NCI-H82 treated with DMSO at 0.1 percent for 48 hours (cell line): ENCODE results near the gene ACYP2.

Experiments used
- DNase-seq: peaks from one replicate; lab custom pipeline; 2025; ENCODE audit not compliant: unreplicated experiment; lab: John Stamatoyannopoulos, UW

The ACYP2 gene

DNA sequence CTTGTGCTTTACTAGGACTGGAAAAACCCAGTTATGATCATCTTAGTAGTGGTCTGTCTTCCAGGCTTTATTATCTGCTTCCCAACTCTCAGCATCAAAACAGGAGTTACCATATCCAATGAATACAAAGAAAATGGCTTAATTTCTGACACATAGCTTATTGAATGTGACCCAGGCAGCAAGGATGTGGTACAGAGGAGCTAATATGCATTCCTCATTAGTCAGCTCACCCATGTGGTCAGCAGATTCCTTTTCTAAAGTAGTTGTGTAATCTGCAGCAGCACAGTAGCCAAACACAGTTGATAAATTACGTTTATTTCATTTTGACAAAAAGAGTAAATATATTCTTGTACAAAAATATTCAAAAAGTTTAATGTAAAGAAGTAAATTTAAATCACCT is 97.0 kb downstream of the ACYP2 start:
- DNase-seq: no peak

GRCh38 chr2:54213082-54213481 is 97.7 kb downstream of the ACYP2 start:
- DNase-seq: no peak

DNA sequence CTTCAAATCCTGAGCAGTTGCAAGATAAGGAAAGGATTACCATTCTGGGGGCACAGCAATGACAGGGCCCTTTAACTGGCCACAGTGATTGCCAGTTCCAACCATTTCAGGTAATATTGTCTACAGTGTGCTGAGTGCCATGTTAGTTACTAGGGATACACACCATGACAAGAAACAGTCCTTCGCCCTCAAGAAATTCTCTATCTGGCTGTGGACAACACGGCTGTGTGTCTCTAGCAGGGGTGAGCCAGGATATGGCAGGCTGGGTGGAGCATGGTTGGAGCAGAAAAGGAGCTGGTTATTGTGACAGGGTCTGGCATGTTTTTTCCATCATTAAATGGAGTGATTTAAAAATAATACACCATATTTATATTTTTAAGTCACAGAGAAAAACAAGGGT is 109.6 kb downstream of the ACYP2 start:
- no peak for DNase-seq

DNA sequence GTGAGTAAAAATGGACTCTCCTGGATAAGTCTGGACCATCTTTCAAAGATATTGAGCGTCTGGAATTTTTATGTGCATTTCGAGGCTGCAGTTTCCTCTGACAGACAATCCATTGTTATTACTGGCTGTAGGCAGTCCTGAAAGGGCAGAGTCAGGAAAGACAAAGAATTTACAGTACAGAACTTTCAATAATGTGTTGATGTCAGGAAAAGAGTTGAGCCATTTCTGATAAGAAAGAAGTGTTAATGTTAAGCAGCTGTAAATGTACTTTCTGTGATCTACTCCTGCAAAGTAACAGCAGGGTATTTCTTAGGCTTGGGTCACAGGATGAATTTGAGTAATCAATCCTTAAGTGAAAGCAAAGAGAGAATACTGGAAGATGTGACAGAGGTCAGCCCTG is 110.8 kb downstream of the ACYP2 start:
- DNase-seq: no peak

DNA sequence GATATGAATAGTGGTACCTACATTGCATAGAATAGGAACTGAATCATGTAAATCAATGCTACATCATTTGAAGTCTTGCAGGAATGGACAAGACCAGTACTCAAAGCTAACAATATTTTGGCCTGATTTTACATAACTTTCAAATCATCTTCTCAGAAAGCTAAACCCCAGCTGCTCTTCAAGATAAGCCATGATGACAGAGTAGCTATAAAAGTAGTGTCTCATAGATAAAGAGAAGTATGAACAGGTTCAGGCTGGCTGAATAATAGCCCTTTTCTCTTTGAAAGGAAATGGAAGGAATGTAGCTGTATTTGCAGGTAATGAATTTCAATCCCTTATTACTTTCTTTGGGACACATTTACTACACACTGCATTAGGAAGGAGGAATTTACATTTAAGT is 112.4 kb downstream of the ACYP2 start:
- no peak for DNase-seq

DNA sequence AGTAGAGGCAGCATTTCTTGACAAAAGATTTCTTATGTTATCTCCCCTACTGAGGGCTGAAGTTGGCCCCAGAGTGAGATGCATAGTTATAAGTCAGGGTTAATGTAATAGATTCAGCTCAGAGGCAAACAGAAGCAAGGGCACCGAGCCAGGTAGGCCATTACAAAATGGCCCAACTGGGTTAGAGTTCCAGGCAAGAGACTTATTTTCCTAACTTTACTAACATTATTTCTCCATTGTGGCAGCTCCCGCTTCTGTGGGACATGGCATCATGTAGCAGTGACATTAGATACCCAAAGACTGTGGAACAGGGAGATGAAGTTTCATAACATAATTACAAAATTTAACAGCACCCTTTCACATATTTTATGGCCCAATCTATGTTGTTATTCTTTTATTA is 113.5 kb downstream of the ACYP2 start:
- DNase-seq: no peak

DNA sequence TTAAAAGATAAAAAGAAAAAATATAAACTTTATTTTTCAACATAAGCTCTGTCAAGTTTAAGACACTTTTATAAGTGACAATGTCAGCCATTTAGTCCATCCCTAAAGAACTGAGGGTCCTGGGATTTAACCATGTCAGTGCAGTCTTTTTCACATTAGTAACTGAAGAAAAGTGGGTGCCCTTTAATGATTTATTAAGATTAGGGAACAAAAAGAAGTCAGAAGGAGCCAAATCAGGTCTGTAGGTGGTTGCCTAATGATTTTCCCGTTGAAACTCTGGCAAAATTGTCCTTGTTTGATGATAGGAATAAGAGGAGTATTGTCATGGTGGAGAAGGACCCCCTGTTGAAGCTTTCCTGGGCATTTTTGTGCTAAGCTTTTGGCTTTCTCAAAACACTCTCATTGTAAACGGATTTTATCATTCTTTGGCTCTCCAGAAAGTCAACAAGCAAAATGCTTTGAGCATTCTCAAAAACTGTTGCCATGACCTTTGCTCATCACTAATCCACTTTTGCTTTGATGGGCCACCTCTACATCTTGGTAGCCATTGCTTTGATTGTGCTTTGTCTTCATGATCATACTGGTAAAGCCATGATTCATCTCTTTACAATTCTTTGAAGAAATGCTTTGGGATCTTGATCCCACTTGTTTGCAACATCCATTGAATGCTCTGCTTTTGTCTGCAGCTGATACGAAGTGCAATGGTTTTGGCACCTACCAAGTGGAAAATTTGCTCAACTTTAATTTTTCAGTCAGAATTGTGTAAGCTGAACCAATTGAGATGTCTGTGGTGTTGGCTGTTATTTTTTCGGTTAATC is 118.6 kb downstream of the ACYP2 start:
- DNase-seq: no peak

DNA sequence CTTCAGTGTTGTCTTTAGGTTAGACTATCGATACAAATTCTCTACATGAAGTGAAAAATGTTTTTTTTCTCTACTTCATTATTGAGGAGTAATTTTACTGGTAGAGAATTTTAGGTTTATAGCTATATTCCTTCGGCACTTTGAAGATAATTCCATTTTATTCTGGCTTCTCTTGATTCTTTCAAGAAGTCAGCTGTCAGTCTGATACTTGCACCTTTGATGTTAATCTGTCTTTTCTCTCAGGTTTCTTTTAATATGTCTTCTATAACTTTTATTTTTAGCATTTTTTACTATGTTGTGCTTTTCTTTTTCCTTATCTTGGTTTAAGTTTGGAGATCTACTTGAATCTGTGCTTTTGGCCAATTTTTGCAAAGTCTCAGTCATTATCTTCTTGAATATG is 122.0 kb downstream of the ACYP2 start:
- DNase-seq: no peak

DNA sequence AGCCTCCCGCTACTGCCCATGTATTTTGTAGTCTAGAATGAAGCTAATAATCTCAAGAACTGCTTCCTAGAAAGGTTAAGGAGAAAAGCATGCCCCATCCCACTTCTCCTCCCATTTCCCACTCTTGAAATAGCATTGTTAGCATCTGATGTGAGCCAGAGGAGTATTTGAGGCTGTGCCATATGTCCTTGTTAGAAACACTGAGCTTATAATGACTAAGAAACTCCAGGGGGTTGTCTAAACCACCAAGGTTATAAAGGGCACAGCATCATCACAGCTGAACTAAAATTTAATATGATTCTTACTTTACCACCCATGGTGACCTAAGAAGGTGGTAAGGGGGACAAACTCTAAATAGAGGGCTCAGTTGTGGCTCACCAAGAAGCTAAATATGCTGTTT is 124.0 kb downstream of the ACYP2 start:
- DNase-seq: no peak

DNA sequence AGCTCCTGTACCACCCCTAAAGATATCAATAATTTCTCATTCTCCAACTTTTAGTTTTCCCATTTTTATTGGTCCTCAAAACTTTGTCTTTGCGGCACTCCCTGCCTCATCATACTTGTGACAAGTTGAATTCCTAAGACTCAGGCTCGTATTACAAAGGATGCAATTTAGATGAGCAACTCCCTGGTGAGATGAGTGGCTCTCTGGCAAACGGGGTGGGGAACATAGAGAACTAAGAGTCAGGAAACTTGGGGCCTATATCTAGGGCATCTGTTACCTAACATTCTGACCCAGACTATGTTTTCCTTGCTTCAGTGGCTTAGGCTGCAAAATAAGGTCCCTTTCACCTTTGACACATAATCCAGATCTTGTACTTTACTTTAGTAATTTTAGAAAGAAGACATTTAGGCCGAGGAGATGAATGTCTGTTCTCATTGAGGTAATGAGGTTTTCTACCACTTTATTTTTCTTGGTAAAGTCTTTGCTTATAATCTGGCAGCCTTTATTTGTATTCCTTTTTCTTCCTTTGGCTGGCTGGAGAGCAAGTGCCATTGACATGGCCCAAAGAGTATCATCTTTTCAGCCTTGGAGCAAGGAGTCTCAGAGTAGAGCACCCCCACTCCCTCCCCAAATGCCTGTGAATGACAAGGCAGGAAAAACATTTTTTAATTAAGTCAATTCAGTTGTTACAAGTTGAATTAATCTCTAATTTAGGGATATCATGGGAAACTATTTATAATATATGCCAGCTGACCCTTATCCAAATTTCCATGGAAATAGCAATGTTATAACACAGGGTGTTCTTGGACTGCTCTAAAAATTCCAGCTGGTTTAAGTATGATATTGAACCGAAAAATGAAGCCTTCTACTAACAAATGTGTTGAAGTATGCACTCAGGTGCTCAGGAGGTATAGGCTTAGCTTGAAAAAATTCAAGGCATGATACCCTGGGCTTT is 125.4 kb downstream of the ACYP2 start:
- DNase-seq: no peak

- no peak for DNase-seq
These were observed 131.7 kb downstream of the ACYP2 start for GRCh38 chr2:54247115-54247514.

- no peak for DNase-seq
These were observed 134.2 kb downstream of the ACYP2 start for GRCh38 chr2:54249629-54250028.

GRCh38 chr2:54254180-54254579 is 138.8 kb downstream of the ACYP2 start:
- DNase-seq: no peak

- DNase-seq: no peak
These were observed 140.0 kb downstream of the ACYP2 start for GRCh38 chr2:54255230-54256090.

GRCh38 chr2:54256091-54256694 is 140.8 kb downstream of the ACYP2 start, which contains the start of gene TSPYL6:
Gene TSPYL6, minus strand, starts transcription at chr2:54256229. Its CDS starts 78 bp downstream, at chr2:54256151.
- DNase-seq: no peak

GRCh38 chr2:54258166-54258565 is 142.8 kb downstream of the ACYP2 start:
- DNase-seq: no peak

- DNase-seq: no peak
These were observed 144.2 kb downstream of the ACYP2 start for GRCh38 chr2:54259413-54260240.

GRCh38 chr2:54260241-54260595 is 144.8 kb downstream of the ACYP2 start:
- no peak for DNase-seq

DNA sequence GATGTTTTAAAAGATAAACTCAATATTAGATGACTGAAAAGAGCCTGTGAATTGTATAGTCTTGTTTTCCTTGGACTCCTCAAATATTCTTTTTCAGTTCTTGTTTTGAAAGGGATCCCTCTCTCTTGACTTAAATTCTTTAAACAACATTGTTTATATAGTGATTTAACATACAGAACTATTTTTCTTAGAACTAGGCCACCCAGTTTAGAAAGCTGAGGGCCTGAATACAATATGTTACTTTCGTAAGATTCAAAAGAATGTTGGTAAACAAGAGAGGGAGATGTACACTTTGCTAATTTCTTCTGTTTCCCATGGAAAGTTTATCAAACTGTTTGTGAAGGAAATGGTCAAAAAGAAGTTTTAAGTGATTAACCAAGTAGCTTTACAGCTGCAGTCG is 146.1 kb downstream of the ACYP2 start:
- DNase-seq: no peak
